AG09309 (cell line): Measurements from ENCODE around the gene OSBPL8.

Source experiments
- DNase-seq: peaks from one replicate; pipeline ENCODE4 v3.0.0-alpha.2; 2010; ENCODE audit warnings: low read depth
- H3K4me3 ChIP-seq: 2 replicates; pipeline ENCODE4 v1.5.1; 2011; ENCODE audit warnings: mild to moderate bottlenecking, low read depth, low read length, moderate library complexity; ENCODE audit not compliant: control insufficient read depth
- CTCF ChIP-seq: IDR thresholded peaks from 2 replicates; pipeline ENCODE4 v1.5.1; 2011; ENCODE audit warnings: mild to moderate bottlenecking, low read depth, low read length, inconsistent platforms; ENCODE audit not compliant: insufficient read depth, control insufficient read depth; ENCODE audit errors: missing control alignments

OSBPL8 gene

GRCh38 chr12:76346236-76346635 is 213.3 kb downstream of the OSBPL8 start:
- no peak overlapping the region for H3K4me3 ChIP-seq
- no peak for DNase-seq
- no peak for TF ChIP-seq CTCF

DNA sequence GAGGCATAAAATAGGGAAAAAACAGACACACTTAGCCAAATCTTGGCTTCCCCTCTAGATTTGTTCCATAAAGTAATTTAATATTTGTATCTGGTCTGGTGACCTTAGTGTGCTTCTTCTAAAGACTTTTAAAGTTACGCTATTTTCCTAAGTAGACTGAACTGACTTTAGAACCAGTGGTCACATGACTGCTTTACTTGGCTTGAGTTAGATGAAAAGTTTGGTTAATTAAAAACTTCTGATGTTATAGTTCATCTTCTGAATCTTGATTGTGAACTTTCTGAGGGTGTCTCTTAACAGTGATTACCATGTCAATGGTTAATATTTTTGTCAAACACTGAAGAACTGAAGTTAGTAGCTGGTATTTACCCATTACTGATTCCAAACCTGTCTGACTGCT is 214.0 kb downstream of the OSBPL8 start:
- no peak overlapping the region for H3K4me3 ChIP-seq
- DNase-seq, result no peak
- TF ChIP-seq CTCF, result no peak

GRCh38 chr12:76341436-76342030 is 218.0 kb downstream of the OSBPL8 start:
- TF ChIP-seq CTCF, result no peak
- no peak overlapping the region for H3K4me3 ChIP-seq
- DNase-seq, result no peak

DNA sequence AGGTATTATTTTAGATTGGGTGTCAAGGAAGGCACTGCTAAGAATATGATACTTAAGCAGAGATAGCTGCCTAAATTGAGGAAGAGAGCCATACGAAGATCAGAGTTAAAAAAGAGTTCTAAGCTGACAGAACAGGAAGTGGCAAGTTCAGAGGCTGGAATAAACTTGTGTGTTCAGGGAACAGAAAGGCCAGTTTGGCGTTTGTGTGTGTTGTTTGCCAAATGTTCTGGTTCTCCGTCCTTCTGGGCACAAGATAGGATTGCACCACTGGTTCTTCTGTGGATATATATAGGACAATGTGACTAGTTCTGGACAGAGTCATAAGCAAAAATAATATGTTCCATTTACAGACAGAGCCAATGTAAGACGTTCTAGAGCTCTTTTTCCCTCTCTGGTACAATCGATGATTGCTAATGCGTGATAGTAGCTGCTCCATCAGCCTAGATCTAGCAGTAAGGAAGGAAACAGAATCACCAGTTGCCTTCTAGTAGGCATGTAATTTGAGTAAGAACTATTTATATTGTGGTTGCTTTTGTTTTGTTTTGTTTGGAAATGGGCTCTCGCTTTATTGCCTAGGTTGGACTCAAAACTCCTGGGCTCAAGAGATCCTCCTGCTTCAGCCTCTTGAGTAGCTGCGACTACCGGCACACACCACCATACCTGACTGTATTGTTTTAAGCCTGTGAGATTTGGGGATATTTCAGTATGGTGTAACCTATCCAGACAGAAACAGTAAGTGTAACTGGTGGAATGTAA is 218.7 kb downstream of the OSBPL8 start:
- no peak for DNase-seq
- TF ChIP-seq CTCF, result no peak
- H3K4me3 ChIP-seq, result no peak overlapping the region

GRCh38 chr12:76337583-76337982 is 222.0 kb downstream of the OSBPL8 start:
- H3K4me3 ChIP-seq, result no peak overlapping the region
- no peak for TF ChIP-seq CTCF
- DNase-seq, result no peak

- TF ChIP-seq CTCF, result no peak
- no peak for DNase-seq
- H3K4me3 ChIP-seq, result no peak overlapping the region
Measured at GRCh38 chr12:76332606-76333005, 227.0 kb downstream of the OSBPL8 start.
